Endothelial cell of umbilical vein (primary cell): ENCODE results near the gene C4A.
"Not testable (repeated sequence)": the region's sequence is repeated elsewhere in the genome, so short reads cannot be mapped to it uniquely, and the experiment has no call there.

ENCODE experiments used
- POLR2AphosphoS5 ChIP-seq: IDR thresholded peaks from 2 replicates; pipeline ENCODE4 v1.6.1; 2012; ENCODE audit warnings: low read depth, mild to moderate bottlenecking, control low read depth, low read length, moderate library complexity; ENCODE audit not compliant: insufficient read depth
- TF ChIP-seq, protein P1 (sequence below), 2 donors: IDR thresholded peaks; 1 replicate in 1 of 2; 2 replicates in 1 of 2; pipeline ENCODE4 v1.5.1; 2011; ENCODE audit warnings: low read length in 2 of 2, mild to moderate bottlenecking in 2 of 2, moderate library complexity in 2 of 2, control low read depth in 1 of 2, inconsistent platforms in 1 of 2, low read depth in 1 of 2; ENCODE audit not compliant: insufficient read depth in 1 of 2; ENCODE audit errors: extremely low read depth in 1 of 2

DNA sequence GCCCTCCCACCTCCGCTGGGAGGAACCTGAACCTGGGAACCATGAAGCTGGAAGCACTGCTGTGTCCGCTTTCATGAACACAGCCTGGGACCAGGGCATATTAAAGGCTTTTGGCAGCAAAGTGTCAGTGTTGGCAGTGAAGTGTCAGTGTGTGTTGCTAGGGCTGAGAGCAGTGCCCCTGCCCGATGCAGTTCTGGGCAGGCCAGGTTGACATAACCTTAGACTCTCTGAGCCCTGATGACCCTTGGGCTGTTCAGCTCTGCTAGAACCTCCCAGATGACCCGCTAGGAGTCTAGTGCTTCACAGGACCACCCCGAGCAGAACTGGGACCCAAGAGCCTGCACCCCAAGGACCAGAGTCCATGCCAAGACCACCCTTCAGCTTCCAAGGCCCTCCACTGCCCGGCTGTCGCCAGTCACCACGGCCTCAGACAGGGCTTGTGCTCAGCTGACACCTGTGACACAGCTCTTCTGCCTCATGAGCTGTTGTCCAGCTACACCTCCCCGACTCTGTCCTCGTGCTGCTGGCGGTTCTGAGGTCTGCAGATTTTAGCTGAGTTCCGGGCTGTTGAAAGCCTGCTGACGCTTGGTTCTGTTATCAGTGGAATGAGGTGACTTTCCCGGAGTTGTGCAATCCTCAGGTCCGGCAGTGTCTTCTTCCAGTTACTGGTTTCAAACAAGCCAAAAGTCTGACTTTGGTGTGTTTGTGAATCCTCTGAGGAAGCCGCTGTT is 53.6 kb downstream of the C4A start:
- TF ChIP-seq, protein P1, sequence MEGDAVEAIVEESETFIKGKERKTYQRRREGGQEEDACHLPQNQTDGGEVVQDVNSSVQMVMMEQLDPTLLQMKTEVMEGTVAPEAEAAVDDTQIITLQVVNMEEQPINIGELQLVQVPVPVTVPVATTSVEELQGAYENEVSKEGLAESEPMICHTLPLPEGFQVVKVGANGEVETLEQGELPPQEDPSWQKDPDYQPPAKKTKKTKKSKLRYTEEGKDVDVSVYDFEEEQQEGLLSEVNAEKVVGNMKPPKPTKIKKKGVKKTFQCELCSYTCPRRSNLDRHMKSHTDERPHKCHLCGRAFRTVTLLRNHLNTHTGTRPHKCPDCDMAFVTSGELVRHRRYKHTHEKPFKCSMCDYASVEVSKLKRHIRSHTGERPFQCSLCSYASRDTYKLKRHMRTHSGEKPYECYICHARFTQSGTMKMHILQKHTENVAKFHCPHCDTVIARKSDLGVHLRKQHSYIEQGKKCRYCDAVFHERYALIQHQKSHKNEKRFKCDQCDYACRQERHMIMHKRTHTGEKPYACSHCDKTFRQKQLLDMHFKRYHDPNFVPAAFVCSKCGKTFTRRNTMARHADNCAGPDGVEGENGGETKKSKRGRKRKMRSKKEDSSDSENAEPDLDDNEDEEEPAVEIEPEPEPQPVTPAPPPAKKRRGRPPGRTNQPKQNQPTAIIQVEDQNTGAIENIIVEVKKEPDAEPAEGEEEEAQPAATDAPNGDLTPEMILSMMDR (IDR thresholded peaks at IDR 0.05; ENCODE audit: extremely low read depth in 1 of 2, insufficient read depth in 1 of 2, low read depth in 1 of 2, low read length in 2 of 2) = not testable (repeated sequence)
- TF ChIP-seq POLR2AphosphoS5 = not testable (repeated sequence)
